Stimulated activated CD4-positive, alpha-beta T cell treated with anti-CD3 and anti-CD28 coated beads, Interleukin-12 subunit alpha, Interleukin-12 subunit beta, amount 100 ng/mL, for 24 hours (primary cell): ENCODE measurements around the gene SLC41A3.

ENCODE experiments used
- DNase-seq, 2 experiments: peaks; one replicate each; pipeline ENCODE4 v3.0.0-alpha.2; 2020; ENCODE audit warnings: low read depth in 2 of 2

The SLC41A3 gene

GRCh38 chr3:126119976-126120375, 36.1 kb upstream of the SLC41A3 start:
- no peak for DNase-seq

GRCh38 chr3:126119008-126119675, 35.2 kb upstream of the SLC41A3 start:
- no peak for DNase-seq

DNA sequence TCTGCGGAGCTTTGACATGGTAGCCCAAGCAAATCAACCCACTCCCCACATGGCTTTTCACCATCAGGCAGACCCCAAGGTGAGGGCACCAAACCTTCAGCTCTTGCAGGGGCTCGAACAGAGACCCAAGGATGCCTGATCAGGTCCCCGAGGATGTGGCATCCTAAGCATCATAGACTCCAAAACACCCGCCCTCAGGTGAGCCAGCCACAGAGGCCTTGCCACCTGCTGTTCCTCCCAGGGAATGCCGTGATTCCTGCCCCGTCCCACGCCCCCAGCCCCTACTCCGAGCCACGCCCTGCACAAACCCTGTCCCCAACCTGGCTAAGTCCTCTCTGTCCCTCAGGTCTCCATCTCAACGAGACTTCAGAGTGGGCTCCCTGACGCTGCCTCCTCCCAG, 34.7 kb upstream of the SLC41A3 start:
- no peak for DNase-seq

DNA sequence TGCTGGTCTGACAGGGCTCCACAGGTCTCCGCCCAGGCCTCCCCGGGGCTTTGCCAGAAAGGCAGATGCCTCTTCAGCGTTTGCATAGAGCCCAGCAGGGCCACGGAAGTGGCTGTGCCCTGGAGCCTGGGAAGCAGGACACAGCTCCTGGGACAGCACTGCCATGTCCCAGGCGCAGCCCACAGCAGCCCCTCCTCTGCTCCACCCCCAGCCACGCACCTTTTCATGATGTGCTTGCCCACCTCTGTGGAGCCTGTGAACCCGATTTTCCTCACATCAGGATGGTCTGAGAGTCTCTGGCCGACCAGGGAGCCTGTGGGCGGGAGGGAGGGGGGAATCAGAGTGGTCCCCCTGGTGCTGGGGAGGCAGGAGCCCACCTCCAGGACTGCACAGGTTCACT, 33.9 kb upstream of the SLC41A3 start:
- no peak for DNase-seq

- DNase-seq = no peak
Measured at GRCh38 chr3:126117212-126117611, 33.3 kb upstream of the SLC41A3 start.

DNA sequence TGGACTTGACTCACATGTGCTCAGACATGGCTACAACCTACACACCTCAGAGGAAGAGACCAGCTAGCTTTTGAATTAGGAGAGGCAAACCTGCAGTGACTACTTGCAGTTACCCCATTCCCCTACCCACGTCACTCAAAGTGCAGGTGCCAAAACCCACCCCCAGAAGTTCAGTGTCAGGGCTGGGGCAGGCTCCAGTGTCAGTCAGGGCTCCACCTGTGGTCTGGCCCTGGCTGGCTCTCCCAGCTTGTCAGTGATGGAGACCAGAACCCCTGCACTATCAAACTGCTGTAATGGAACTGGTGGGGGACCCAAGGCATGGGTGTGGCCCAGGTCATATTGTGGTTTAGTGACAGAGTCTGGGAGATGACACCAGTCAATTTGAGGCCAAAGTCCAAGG, 32.6 kb upstream of the SLC41A3 start:
- no peak for DNase-seq

GRCh38 chr3:126114443-126115386, 30.8 kb upstream of the SLC41A3 start:
- no peak for DNase-seq

- no peak for DNase-seq
Measured at GRCh38 chr3:126113733-126114442, 30.0 kb upstream of the SLC41A3 start.

GRCh38 chr3:126113238-126113555, 29.3 kb upstream of the SLC41A3 start:
- no peak for DNase-seq

GRCh38 chr3:126112531-126113237, 28.8 kb upstream of the SLC41A3 start:
- DNase-seq = no peak

DNA sequence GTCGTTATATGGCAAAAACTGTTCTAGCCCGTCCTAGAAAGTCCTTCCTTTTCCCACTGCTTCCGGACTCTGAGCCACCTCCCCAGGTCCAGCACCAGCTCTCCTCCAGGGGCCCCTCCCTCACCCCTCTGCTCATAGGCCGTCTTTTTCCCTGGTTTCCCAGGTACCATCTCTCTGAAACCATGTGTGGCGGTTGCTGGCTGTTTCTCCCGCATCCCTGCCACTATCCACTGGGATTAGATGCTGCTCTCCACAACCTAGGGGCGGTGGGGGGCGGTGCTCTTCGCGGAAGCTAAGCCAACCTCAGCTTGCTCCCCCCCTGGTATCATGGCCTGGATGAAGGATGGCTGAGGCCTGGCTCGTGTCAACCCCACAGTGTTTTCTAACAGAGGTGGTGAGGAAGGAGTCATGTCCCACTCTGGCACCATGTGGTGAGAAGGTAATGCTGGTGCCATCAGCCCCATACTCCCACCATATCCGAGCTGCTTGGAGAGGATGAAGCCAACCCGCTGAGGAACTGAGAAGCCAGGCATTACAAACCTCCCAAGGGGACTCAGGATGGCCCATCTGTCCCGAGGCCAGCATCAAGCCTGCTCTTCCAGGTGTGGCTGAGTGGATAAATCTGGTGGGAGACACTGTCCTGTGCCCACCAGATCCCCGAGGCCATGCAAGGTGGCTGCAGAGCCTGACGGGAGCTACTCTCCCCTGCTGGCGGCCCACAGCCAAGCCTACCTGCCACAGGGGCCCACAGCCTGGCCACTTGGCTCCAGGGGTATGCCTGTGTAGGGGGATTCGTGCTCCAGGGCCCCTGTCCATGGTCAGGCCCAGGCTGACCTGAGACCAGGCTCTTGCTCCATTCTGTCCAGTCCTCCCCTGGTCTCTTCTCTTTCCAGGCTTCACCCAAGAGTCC, 27.9 kb upstream of the SLC41A3 start:
- DNase-seq = no peak

DNA sequence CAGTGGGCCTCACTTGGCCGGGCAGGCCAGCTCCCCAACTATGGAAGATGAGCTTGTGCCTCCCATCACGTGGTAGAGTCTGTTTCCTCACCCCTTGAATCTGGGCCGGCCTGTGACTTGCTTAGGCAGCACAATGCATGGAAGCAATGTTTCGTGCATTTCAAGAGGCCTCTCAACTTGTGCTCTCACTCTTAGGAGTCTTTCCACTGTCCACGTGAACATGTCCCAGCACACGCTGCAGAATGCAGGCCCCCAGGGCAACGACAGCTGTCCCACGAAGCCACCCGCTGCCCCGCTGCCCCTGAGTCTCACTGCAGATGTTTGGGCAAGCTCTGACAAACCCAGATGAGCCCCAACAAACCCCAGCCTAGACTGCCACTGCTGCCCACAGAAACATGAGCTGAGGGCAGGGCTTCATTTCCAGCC, 27.2 kb upstream of the SLC41A3 start:
- no peak for DNase-seq

- DNase-seq = no peak
Measured at GRCh38 chr3:126110431-126111125, 26.7 kb upstream of the SLC41A3 start.

- no peak for DNase-seq
Measured at GRCh38 chr3:126109880-126110235, 25.9 kb upstream of the SLC41A3 start.

- no peak for DNase-seq
Measured at GRCh38 chr3:126109146-126109879, 25.4 kb upstream of the SLC41A3 start.

GRCh38 chr3:126108676-126109050, 24.7 kb upstream of the SLC41A3 start:
- no peak for DNase-seq

GRCh38 chr3:126107957-126108675, 24.2 kb upstream of the SLC41A3 start:
- DNase-seq = no peak

GRCh38 chr3:126107203-126107939, 23.4 kb upstream of the SLC41A3 start:
- DNase-seq = no peak
